Loucy (cell line): ENCODE measurements around the gene CDKN1A.

Source experiments
- H2AFZ ChIP-seq: fragments of 200-600 bp; sonication (generic); 2 replicates; pipeline ENCODE4 v1.6.0; 2016; ENCODE audit warnings: antibody characterized with exemption, mild to moderate bottlenecking, low read length, moderate library complexity
- H3F3A ChIP-seq: fragments of 200-600 bp; 2 replicates; pipeline ENCODE4 v1.6.0; 2016; ENCODE audit warnings: antibody characterized with exemption, low read depth, mild to moderate bottlenecking
- H3K27me3 ChIP-seq: fragments of 200-600 bp; sonication (generic); 2 replicates; pipeline ENCODE4 v1.6.1; 2014; ENCODE audit warnings: low read length, mild to moderate bottlenecking; ENCODE audit not compliant: insufficient read depth, poor library complexity, severe bottlenecking
- H3K36me3 ChIP-seq: fragments of 200-600 bp; sonication (generic); 2 replicates; pipeline ENCODE4 v1.6.1; 2016; ENCODE audit warnings: low read length; ENCODE audit not compliant: insufficient read depth
- H3K4me1 ChIP-seq: fragments of 200-600 bp; sonication (generic); 2 replicates; pipeline ENCODE4 v1.5.1; 2014; ENCODE audit warnings: low read length, mild to moderate bottlenecking; ENCODE audit not compliant: insufficient read depth, poor library complexity, severe bottlenecking
- H3K4me2 ChIP-seq: fragments of 200-600 bp; sonication (generic); 2 replicates; pipeline ENCODE4 v1.6.0; 2014; ENCODE audit warnings: antibody characterized with exemption, low read length, low read depth, mild to moderate bottlenecking; ENCODE audit not compliant: poor library complexity, severe bottlenecking
- H3K4me3 ChIP-seq: fragments of 200-600 bp; sonication (generic); 2 replicates; pipeline ENCODE4 v1.5.1; 2014; ENCODE audit warnings: low read length, mild to moderate bottlenecking, mixed read lengths; ENCODE audit not compliant: poor library complexity, severe bottlenecking
- H3K79me2 ChIP-seq: fragments of 200-600 bp; sonication (generic); 2 replicates; pipeline ENCODE4 v1.6.1; 2014; ENCODE audit warnings: low read length; ENCODE audit not compliant: insufficient read depth
- H3K9ac ChIP-seq: fragments of 200-600 bp; sonication (generic); 2 replicates; pipeline ENCODE4 v1.6.0; 2014; ENCODE audit warnings: mild to moderate bottlenecking, low read depth, low read length, moderate library complexity; ENCODE audit not compliant: poor library complexity, severe bottlenecking
- H3K9me2 ChIP-seq: fragments of 200-600 bp; sonication (generic); replicated peaks from 2 replicates; pipeline ENCODE4 v1.6.1; 2016; ENCODE audit warnings: low read depth, low read length, mixed read lengths
- H3K9me3 ChIP-seq: fragments of 200-600 bp; sonication (generic); 2 replicates; pipeline ENCODE4 v1.6.1; 2014; ENCODE audit warnings: mild to moderate bottlenecking, antibody characterized with exemption, low read length, low read depth; ENCODE audit not compliant: insufficient read depth
- H4K20me1 ChIP-seq: fragments of 200-600 bp; sonication (generic); 2 replicates; pipeline ENCODE4 v1.6.0; 2014; ENCODE audit warnings: antibody characterized with exemption, low read length, mild to moderate bottlenecking; ENCODE audit not compliant: insufficient read depth, poor library complexity, severe bottlenecking
- CTCF ChIP-seq: fragments of 200-600 bp; sonication (generic); conservative IDR thresholded peaks from 2 replicates; pipeline ENCODE4 v1.5.1; 2014; ENCODE audit warnings: mild to moderate bottlenecking, antibody characterized with exemption, low read length
- EZH2phosphoT487 ChIP-seq: fragments of 200-600 bp; IDR thresholded peaks from 2 replicates; pipeline ENCODE4 v1.6.1; 2018; ENCODE audit warnings: antibody characterized with exemption, mild to moderate bottlenecking, moderate library complexity, borderline replicate concordance

Gene CDKN1A

GRCh38 chr6:36679043-36679833 is 724 bp downstream of the CDKN1A start:
- H3K4me2 ChIP-seq, result peak overlapping the region; percentile 94
- TF ChIP-seq EZH2phosphoT487 (no peak), CTCF (no peak)
- H3K27me3 ChIP-seq, result no peaks in the 10 kb centered on the region
- peaks cover 1% of the 10 kb centered on the region; the same call in 1 of the 2 replicates for H3K36me3 ChIP-seq
- peaks cover 6% of the 10 kb centered on the region; the same call in 1 of the 2 replicates for H3F3A ChIP-seq
- peaks cover 53% of the 10 kb centered on the region for H3K4me1 ChIP-seq
- H3K9me3 ChIP-seq, result no peaks in the 10 kb centered on the region
- H3K4me3 ChIP-seq, result peak overlapping the region; percentile 83
- peak overlapping the region; percentile 67 for H2AFZ ChIP-seq
- peaks cover 15% of the 10 kb centered on the region for H3K79me2 ChIP-seq
- no peaks in the 10 kb centered on the region for H3K9me2 ChIP-seq
- H4K20me1 ChIP-seq, result no peaks in the 10 kb centered on the region
- H3K9ac ChIP-seq, result peak overlapping the region; percentile 90

GRCh38 chr6:36682328-36683144 is 4.0 kb downstream of the CDKN1A start:
- H3K4me3 ChIP-seq, result no peak overlapping the region
- peaks cover 6% of the 10 kb centered on the region; the same call in 1 of the 2 replicates for H3K36me3 ChIP-seq
- H4K20me1 ChIP-seq, result no peaks in the 10 kb centered on the region
- H3K27me3 ChIP-seq, result no peaks in the 10 kb centered on the region
- H3K4me2 ChIP-seq, result peak overlapping the region; percentile 38
- no peaks in the 10 kb centered on the region for H3K9me2 ChIP-seq
- no peaks in the 10 kb centered on the region for H3K9me3 ChIP-seq
- H3K9ac ChIP-seq, result peak overlapping the region; percentile 60
- H3F3A ChIP-seq, result 0 out of 2 replicates have a peak, but pooled peaks cover 4% of the 10 kb centered on the region
- H3K4me1 ChIP-seq, result peaks cover 48% of the 10 kb centered on the region
- H2AFZ ChIP-seq, result no peak overlapping the region
- no peak for TF ChIP-seq EZH2phosphoT487
- no peak for TF ChIP-seq CTCF
- peaks cover 17% of the 10 kb centered on the region for H3K79me2 ChIP-seq

- Histone ChIP-seq H3K79me2 (peaks cover 17% of the 10 kb centered on the region), H3K9ac (peak overlapping the region; percentile 60), H3F3A (no peaks in the 10 kb centered on the region), H3K36me3 (peaks cover 6% of the 10 kb centered on the region; the same call in 1 of the 2 replicates), H3K4me3 (no peak overlapping the region), H3K27me3 (no peaks in the 10 kb centered on the region), H3K4me1 (peaks cover 42% of the 10 kb centered on the region), H2AFZ (no peak overlapping the region), H3K9me3 (no peaks in the 10 kb centered on the region), H3K9me2 (no peaks in the 10 kb centered on the region), H4K20me1 (no peaks in the 10 kb centered on the region), H3K4me2 (peak overlapping the region; percentile 38)
- TF ChIP-seq EZH2phosphoT487, result no peak
- no peak for TF ChIP-seq CTCF
Observed at GRCh38 chr6:36683145-36683655, 4.7 kb downstream of the CDKN1A start.
